Mucosa of descending colon (tissue), 3 donors: ENCODE measurements around the gene PNLIPRP2. TPM values are rescaled to one million over a fixed set of nuclear protein-coding genes. Genes with fewer than 3 reads are reported as not detected.

ENCODE experiments used
- ATAC-seq: fragments of 200-7000 bp; cut with Tn5 transposase; one replicate; pipeline ENCODE4 v1.9.1; 2020; ENCODE audit warnings: mild to moderate bottlenecking, moderate library complexity
- DNase-seq, 3 donors: peaks; one replicate each; pipeline ENCODE4 v3.0.0-alpha.2; 2020
- H3K36me3 ChIP-seq: fragments of 200-600 bp; one replicate; pipeline ENCODE4 v1.8.0; 2021; ENCODE audit warnings: low read depth, mild to moderate bottlenecking
- H3K4me1 ChIP-seq: fragments of 200-600 bp; one replicate; pipeline ENCODE4 v1.8.0; 2021; ENCODE audit warnings: low read depth, mild to moderate bottlenecking
- H3K4me3 ChIP-seq: fragments of 200-600 bp; one replicate; pipeline ENCODE4 v1.8.0; 2021; ENCODE audit warnings: mild to moderate bottlenecking
- H3K9me3 ChIP-seq: fragments of 200-600 bp; one replicate; pipeline ENCODE4 v1.8.0; 2021; ENCODE audit warnings: mild to moderate bottlenecking
- CTCF ChIP-seq: fragments of 200-600 bp; IDR thresholded peaks from one replicate; pipeline ENCODE4 v1.8.0; 2022; ENCODE audit warnings: antibody characterized with exemption, mild to moderate bottlenecking
- intact Hi-C, 2 donors: fragments of 100-400 bp; cut with DNase I in 1 of 2; cut with micrococcal nuclease in 1 of 2; formaldehyde crosslinking; loops; one replicate each; pipeline versions ENCODE4 v1.11.0 to v1.11.1; 2022; cut with DNase I, micrococcal nuclease
- total RNA-seq, 3 donors: library from RNA; stranded (reverse); fragmentation: NEBNext Ultra II Directional in 2 of 3; extraction: Animal tissue kit (Norgen Biotek cat#: 25700) in 2 of 3; gene quantifications; one replicate each; pipeline versions ENCODE4 v1.2.1 to v1.2.4, GENCODE V29; 2021 to 2023
- donor health status: DM: no; HTN: no; CAD: no; lungs with moderate emphysema.
- donor health status: DM: no; HTN: no; CAD: no.
- donor health status: DM: no; HTN: yes; CAD: no.

PNLIPRP2 gene
- total RNA-seq, 3 donors from 2014 or later, result 2.8 to 8.9 (median 2.8) TPM

- no peak for ATAC-seq
- intact Hi-C loops, result no loop called here
- DNase-seq, result no peak
- H3K36me3 ChIP-seq, result no peaks in the 10 kb centered on the region
- H3K9me3 ChIP-seq, result no peaks in the 10 kb centered on the region
- no peak for TF ChIP-seq CTCF
- no peak overlapping the region for H3K4me3 ChIP-seq
- H3K4me1 ChIP-seq, result no peaks in the 10 kb centered on the region
Observed at GRCh38 chr10:116656044-116656443, 35.3 kb downstream of the PNLIPRP2 start.

GRCh38 chr10:116657863-116658551 is 37.3 kb downstream of the PNLIPRP2 start:
- no peaks in the 10 kb centered on the region for H3K36me3 ChIP-seq
- H3K4me3 ChIP-seq, result no peak overlapping the region
- TF ChIP-seq CTCF, result no peak
- intact Hi-C loops, result no loop called here
- H3K9me3 ChIP-seq, result no peaks in the 10 kb centered on the region
- H3K4me1 ChIP-seq, result no peaks in the 10 kb centered on the region
- DNase-seq, result no peak
- no peak for ATAC-seq

GRCh38 chr10:116659049-116659670 is 38.4 kb downstream of the PNLIPRP2 start:
- TF ChIP-seq CTCF, result no peak
- DNase-seq (no peak), ATAC-seq (no peak)
- Histone ChIP-seq H3K4me3 (no peak overlapping the region), H3K36me3 (no peaks in the 10 kb centered on the region), H3K9me3 (no peaks in the 10 kb centered on the region), H3K4me1 (no peaks in the 10 kb centered on the region)
- intact Hi-C loops, result no loop called here

- Histone ChIP-seq H3K4me1 (no peaks in the 10 kb centered on the region), H3K9me3 (no peaks in the 10 kb centered on the region), H3K36me3 (no peaks in the 10 kb centered on the region), H3K4me3 (no peak overlapping the region)
- intact Hi-C loops, result no loop called here
- ATAC-seq (no peak), DNase-seq (no peak)
- TF ChIP-seq CTCF, result no peak
Observed at GRCh38 chr10:116660860-116661259, 40.1 kb downstream of the PNLIPRP2 start.

GRCh38 chr10:116663342-116663741 is 42.6 kb downstream of the PNLIPRP2 start:
- no peak for DNase-seq
- no peak for TF ChIP-seq CTCF
- H3K36me3 ChIP-seq, result no peaks in the 10 kb centered on the region
- intact Hi-C loops, result no loop called here
- H3K4me1 ChIP-seq, result no peaks in the 10 kb centered on the region
- no peak overlapping the region for H3K4me3 ChIP-seq
- no peaks in the 10 kb centered on the region for H3K9me3 ChIP-seq
- ATAC-seq, result no peak
